Natural killer cell (primary cell): ENCODE data around the gene SKA2. TPM values are rescaled to one million over a fixed set of nuclear protein-coding genes. Genes with fewer than 3 reads are reported as not detected.

Experiments used
- ATAC-seq, 3 donors: fragments of 150-1000 bp in 2 of 3; fragments of 200-7000 bp in 1 of 3; cut with Tn5 transposase; 1 replicate in 1 of 3; 2 replicates in 2 of 3; pipeline ENCODE4 v1.10.0; 2021; ENCODE audit warnings: mild to moderate bottlenecking in 2 of 3, moderate library complexity in 2 of 3
- DNase-seq, 2 donors: peaks; one replicate each; pipeline versions ENCODE4 v3.0.0 to v3.0.0-alpha.2; 2013 to 2021; ENCODE audit warnings: mixed read lengths in 1 of 2
- H3K27ac ChIP-seq: one replicate; pipeline ENCODE4 v1.5.1; 2013; ENCODE audit warnings: mild to moderate bottlenecking, low read length
- H3K27me3 ChIP-seq: one replicate; pipeline ENCODE4 v1.6.1; 2013; ENCODE audit warnings: low read length; ENCODE audit not compliant: control insufficient read depth, insufficient read depth
- H3K36me3 ChIP-seq: one replicate; pipeline ENCODE4 v1.6.1; 2013; ENCODE audit warnings: low read length; ENCODE audit not compliant: control insufficient read depth, insufficient read depth
- H3K4me1 ChIP-seq: one replicate; pipeline ENCODE4 v1.6.1; 2013; ENCODE audit warnings: low read length; ENCODE audit not compliant: control insufficient read depth, insufficient read depth
- H3K4me3 ChIP-seq: one replicate; pipeline ENCODE4 v1.5.1; 2013; ENCODE audit warnings: low read length
- H3K9me3 ChIP-seq: one replicate; pipeline ENCODE4 v1.6.1; 2013; ENCODE audit warnings: low read length; ENCODE audit not compliant: control insufficient read depth, insufficient read depth
- H3K27ac Mint-ChIP-seq, 2 donors: one replicate each; pipeline ENCODE4 v1.8.0; 2022; ENCODE audit warnings: mild to moderate bottlenecking in 2 of 2, mixed read lengths in 2 of 2, moderate library complexity in 1 of 2
- H3K27me3 Mint-ChIP-seq, 2 donors: one replicate each; pipeline ENCODE4 v1.8.0; 2022; ENCODE audit warnings: low read depth in 2 of 2, mixed read lengths in 2 of 2
- H3K36me3 Mint-ChIP-seq: one replicate; pipeline ENCODE4 v1.8.0; 2022; ENCODE audit warnings: mixed read lengths
- H3K4me1 Mint-ChIP-seq, 2 donors: one replicate each; pipeline ENCODE4 v1.8.0; 2022; ENCODE audit warnings: mixed read lengths in 2 of 2
- H3K4me3 Mint-ChIP-seq: one replicate; pipeline ENCODE4 v1.8.0; 2022; ENCODE audit warnings: mild to moderate bottlenecking, moderate library complexity, mixed read lengths
- H3K9me3 Mint-ChIP-seq, 2 donors: one replicate each; pipeline ENCODE4 v1.8.0; 2022; ENCODE audit warnings: mixed read lengths in 2 of 2
- CTCF ChIP-seq: fragments of 200-600 bp; IDR thresholded peaks from one replicate; pipeline ENCODE4 v1.8.0; 2022; ENCODE audit warnings: antibody characterized with exemption
- WGBS: methylation state at CpG from one replicate; pipeline ENCODE4 v1.1.7; 2013; ENCODE audit warnings: missing lambda C conversion rate; ENCODE audit not compliant: insufficient coverage; 5-methylcytosine and 5-hydroxymethylcytosine counted together
- intact Hi-C: fragments of 100-400 bp; cut with micrococcal nuclease; formaldehyde crosslinking; loops from one replicate; pipeline ENCODE4 v1.14.2; 2022
- total RNA-seq, 4 donors: library from RNA; stranded (reverse); fragments of 120-200 nt in 1 of 4; gene quantifications; one replicate each; pipeline versions ENCODE4 v1.2.3 to v1.2.4, GENCODE V29; 2013 to 2022

SKA2 gene
- total RNA-seq, 3 donors from 2014 or later (not counting 1 experiment from before 2014, with no cell fraction given), result 13.4 to 26.5 (median 17.8) TPM

- intact Hi-C loops, result no loop called here
- Mint-ChIP-seq H3K4me3 (no peak overlapping the region), H3K27me3 (no peaks in the 10 kb centered on the region), H3K4me1 (no peaks in the 10 kb centered on the region), H3K36me3 (no peaks in the 10 kb centered on the region), H3K27ac (no peak overlapping the region), H3K9me3 (no peaks in the 10 kb centered on the region)
- Histone ChIP-seq H3K36me3 (no peaks in the 10 kb centered on the region), H3K9me3 (no peaks in the 10 kb centered on the region), H3K27ac (no peak overlapping the region), H3K27me3 (no peaks in the 10 kb centered on the region), H3K4me1 (no peaks in the 10 kb centered on the region), H3K4me3 (no peak overlapping the region)
- no peak for DNase-seq
- TF ChIP-seq CTCF, result no peak
- WGBS, result 95% methylated on average over 3 of the region's 3 CpGs
- no peak for ATAC-seq
Measured at GRCh38 chr17:59193336-59193862, 38.4 kb upstream of the SKA2 start.

DNA sequence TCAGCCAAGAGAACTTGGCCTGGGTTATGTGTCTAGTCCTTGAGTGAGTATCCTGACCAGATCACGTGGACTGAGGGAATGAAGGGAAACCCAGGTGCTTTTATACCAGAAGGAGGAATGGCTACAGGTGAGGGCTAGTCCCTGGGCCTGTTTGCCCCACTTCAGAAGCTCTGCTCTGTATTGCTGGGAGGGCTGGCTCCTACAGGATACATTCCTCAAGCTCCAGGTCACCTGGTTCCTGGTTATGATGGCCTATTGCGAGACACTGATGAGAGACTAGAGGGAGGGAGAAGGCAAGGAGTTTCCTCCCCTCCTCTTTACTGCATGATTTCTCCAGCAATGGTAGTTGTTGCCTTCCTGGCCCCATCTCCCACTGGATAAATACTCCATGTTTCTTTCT, 35.8 kb upstream of the SKA2 start:
- Mint-ChIP-seq H3K27me3 (no peaks in the 10 kb centered on the region), H3K9me3 (no peaks in the 10 kb centered on the region), H3K36me3 (no peaks in the 10 kb centered on the region), H3K27ac (no peak overlapping the region), H3K4me3 (no peak overlapping the region), H3K4me1 (no peaks in the 10 kb centered on the region)
- Histone ChIP-seq H3K27me3 (no peaks in the 10 kb centered on the region), H3K27ac (no peak overlapping the region), H3K4me1 (no peaks in the 10 kb centered on the region), H3K4me3 (no peak overlapping the region), H3K36me3 (no peaks in the 10 kb centered on the region), H3K9me3 (no peaks in the 10 kb centered on the region)
- DNase-seq (no peak), ATAC-seq (no peak)
- WGBS, result 100% methylated on average over 1 of the region's 2 CpGs
- intact Hi-C loops, result no loop called here
- TF ChIP-seq CTCF, result no peak

DNA sequence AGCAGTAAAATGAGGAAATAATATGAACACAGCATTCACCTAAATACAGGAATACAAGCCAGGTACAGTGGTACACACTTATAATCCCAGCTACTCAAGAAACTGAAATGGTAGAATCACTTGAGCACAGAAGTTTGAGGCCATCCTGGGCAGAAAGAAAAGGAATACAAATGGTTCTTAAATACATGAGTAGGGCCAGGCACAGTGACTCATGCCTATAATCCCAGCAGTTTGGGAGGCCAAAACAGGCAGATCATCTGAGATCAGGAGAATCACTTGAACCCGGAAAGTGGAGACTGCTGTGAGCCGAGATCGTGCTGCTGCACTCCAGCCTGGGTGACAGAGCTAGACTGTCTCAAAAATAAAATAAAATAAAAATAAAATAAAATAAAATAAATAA, 31.9 kb upstream of the SKA2 start:
- no peak for ATAC-seq
- intact Hi-C loops, result no loop called here
- Histone ChIP-seq H3K9me3 (no peaks in the 10 kb centered on the region), H3K27ac (no peak overlapping the region), H3K27me3 (no peaks in the 10 kb centered on the region), H3K4me1 (no peaks in the 10 kb centered on the region), H3K36me3 (no peaks in the 10 kb centered on the region), H3K4me3 (no peak overlapping the region)
- Mint-ChIP-seq H3K9me3 (no peaks in the 10 kb centered on the region), H3K36me3 (no peaks in the 10 kb centered on the region), H3K27me3 (no peaks in the 10 kb centered on the region), H3K4me3 (no peak overlapping the region), H3K27ac (no peak overlapping the region), H3K4me1 (no peaks in the 10 kb centered on the region)
- WGBS, result 100% methylated on average over 3 of the region's 3 CpGs
- no peak for TF ChIP-seq CTCF
- DNase-seq, result no peak

DNA sequence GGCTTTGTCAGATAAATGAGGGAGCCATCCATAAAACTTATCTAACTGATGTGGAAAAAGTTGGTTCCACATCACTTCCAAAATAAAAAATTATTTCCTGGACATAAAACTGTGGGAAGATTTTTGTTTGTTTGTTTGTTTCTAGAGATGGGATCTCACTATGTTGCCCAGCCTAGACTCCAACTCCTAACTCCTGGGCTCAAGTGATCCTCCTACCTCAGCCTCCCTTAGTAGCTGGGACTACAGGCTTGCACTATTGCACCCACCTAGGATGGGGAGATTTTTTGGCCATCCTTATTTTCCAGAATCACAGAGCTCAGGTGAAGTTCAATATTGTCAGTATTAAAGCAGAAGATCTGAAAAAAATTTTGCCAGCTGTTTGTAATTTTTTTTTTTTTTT, 31.0 kb upstream of the SKA2 start:
- H3K36me3 ChIP-seq, result no peaks in the 10 kb centered on the region
- H3K4me3 Mint-ChIP-seq, result no peak overlapping the region
- H3K9me3 ChIP-seq, result no peaks in the 10 kb centered on the region
- no peaks in the 10 kb centered on the region for H3K4me1 ChIP-seq
- intact Hi-C loops, result no loop called here
- H3K27me3 ChIP-seq, result no peaks in the 10 kb centered on the region
- H3K9me3 Mint-ChIP-seq, result no peaks in the 10 kb centered on the region
- no peak overlapping the region for H3K27ac ChIP-seq
- no peak overlapping the region for H3K27ac Mint-ChIP-seq
- ATAC-seq, result no peak
- H3K36me3 Mint-ChIP-seq, result no peaks in the 10 kb centered on the region
- no peak for TF ChIP-seq CTCF
- DNase-seq, result no peak
- H3K4me3 ChIP-seq, result no peak overlapping the region
- H3K27me3 Mint-ChIP-seq, result no peaks in the 10 kb centered on the region
- no peaks in the 10 kb centered on the region for H3K4me1 Mint-ChIP-seq
